Smooth muscle cell (in vitro differentiated cells): ENCODE results near the gene ZNF652. TPM values are rescaled to one million over a fixed set of nuclear protein-coding genes. Genes with fewer than 3 reads are reported as not detected.

ENCODE experiments used
- DNase-seq: peaks from one replicate; lab custom pipeline; 2025; ENCODE audit not compliant: unreplicated experiment; lab: John Stamatoyannopoulos, UW
- H2AFZ ChIP-seq: fragments of 200-600 bp; sonication (generic); 2 replicates; pipeline ENCODE4 v1.6.0; 2016; ENCODE audit warnings: antibody characterized with exemption, low read depth, mild to moderate bottlenecking
- H3F3A ChIP-seq: fragments of 200-600 bp; sonication (generic); 2 replicates; pipeline ENCODE4 v1.6.0; 2017; ENCODE audit warnings: antibody characterized with exemption, low read depth
- H3K27ac ChIP-seq: fragments of 200-600 bp; sonication (generic); 2 replicates; pipeline ENCODE4 v1.5.1; 2016; ENCODE audit warnings: low read depth, mild to moderate bottlenecking
- H3K27me3 ChIP-seq: fragments of 200-600 bp; sonication (generic); 2 replicates; pipeline ENCODE4 v1.6.1; 2016; ENCODE audit warnings: low read depth, mild to moderate bottlenecking
- H3K36me3 ChIP-seq: fragments of 200-600 bp; sonication (generic); 2 replicates; pipeline ENCODE4 v1.5.1; 2016; ENCODE audit warnings: low read depth
- H3K4me1 ChIP-seq: fragments of 200-600 bp; sonication (generic); 2 replicates; pipeline ENCODE4 v1.5.1; 2016; ENCODE audit warnings: low read depth
- H3K4me2 ChIP-seq: fragments of 200-600 bp; sonication (generic); 2 replicates; pipeline ENCODE4 v1.6.0; 2016; ENCODE audit warnings: mild to moderate bottlenecking
- H3K4me3 ChIP-seq: fragments of 200-600 bp; sonication (generic); 2 replicates; pipeline ENCODE4 v1.5.1; 2016; ENCODE audit warnings: mild to moderate bottlenecking
- H3K79me2 ChIP-seq: fragments of 200-600 bp; sonication (generic); 2 replicates; pipeline ENCODE4 v1.6.0; 2016; ENCODE audit warnings: low read depth, mild to moderate bottlenecking
- H3K9ac ChIP-seq: fragments of 200-600 bp; sonication (generic); 2 replicates; pipeline ENCODE4 v1.6.0; 2016; ENCODE audit warnings: low read depth
- H3K9me3 ChIP-seq: fragments of 200-600 bp; sonication (generic); replicated peaks from 2 replicates; pipeline ENCODE4 v1.5.1; 2016; ENCODE audit warnings: low read depth
- H4K20me1 ChIP-seq: fragments of 200-600 bp; sonication (generic); 2 replicates; pipeline ENCODE4 v1.6.0; 2016; ENCODE audit warnings: low read depth
- CTCF ChIP-seq: fragments of 200-600 bp; sonication (generic); IDR thresholded peaks from 2 replicates; pipeline ENCODE4 v1.5.1; 2017; ENCODE audit warnings: borderline replicate concordance, mild to moderate bottlenecking, antibody characterized with exemption; ENCODE audit not compliant: insufficient read depth, poor library complexity, severe bottlenecking
- WGBS: methylation state at CpG from one replicate; pipeline ENCODE4 v1.1.7; 2016; ENCODE audit warnings: low lambda C conversion rate; 5-methylcytosine and 5-hydroxymethylcytosine counted together
- polyA plus RNA-seq: library from polyadenylated mRNA; unstranded; fragments of >200 nt; fragmentation: Nextera tagmentation; extraction: Ambion mirVana; gene quantifications from 2 replicates; pipeline ENCODE4 v1.2.1, GENCODE V29; 2016
- total RNA-seq: library from RNA; depleted of rRNA; stranded (reverse); fragments of >200 nt; gene quantifications from 2 replicates; pipeline ENCODE4 v1.2.3, GENCODE V29; 2014

The ZNF652 gene
- total and polyA plus RNA-seq, 2 experiments from 2014 or later, result 18.3 to 48.8 TPM

DNA sequence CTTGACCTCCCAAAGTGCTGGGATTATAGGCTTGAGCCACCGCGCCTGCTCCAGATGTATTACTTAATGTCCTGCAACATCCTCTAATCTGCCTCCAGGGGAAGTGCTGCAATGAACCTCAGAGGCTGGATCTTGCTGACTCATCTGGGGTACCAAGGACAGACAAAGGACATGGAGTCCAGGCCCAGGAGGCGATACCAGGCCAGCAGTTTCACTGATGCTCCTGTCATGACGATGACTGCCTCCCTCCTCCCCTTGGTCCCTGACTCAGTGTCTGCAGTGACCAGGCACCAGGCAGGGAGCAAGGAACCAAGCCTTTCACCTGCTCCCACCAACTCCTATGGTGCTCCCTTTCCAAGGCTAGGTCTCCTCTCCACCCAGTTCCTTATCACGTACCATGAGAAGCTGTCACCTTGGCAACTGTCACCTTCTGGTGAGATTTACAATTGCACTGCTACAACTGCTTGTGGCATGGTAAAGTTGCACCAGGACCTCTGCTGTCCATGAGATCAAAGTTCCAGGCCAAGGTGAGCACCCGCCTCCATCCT lies 109.8 kb downstream of the ZNF652 start:
- WGBS, result 63% methylated on average over 6 of the region's 6 CpGs
- H3K27ac ChIP-seq, result no peak overlapping the region
- no peaks in the 10 kb centered on the region for H3K27me3 ChIP-seq
- H3K9me3 ChIP-seq, result no peaks in the 10 kb centered on the region
- no peak overlapping the region for H3K4me2 ChIP-seq
- TF ChIP-seq CTCF, result no peak
- no peaks in the 10 kb centered on the region for H3K79me2 ChIP-seq
- no peaks in the 10 kb centered on the region for H3K36me3 ChIP-seq
- no peaks in the 10 kb centered on the region for H3K4me1 ChIP-seq
- no peaks in the 10 kb centered on the region for H4K20me1 ChIP-seq
- H3K9ac ChIP-seq, result no peak overlapping the region
- no peaks in the 10 kb centered on the region for H3F3A ChIP-seq
- H3K4me3 ChIP-seq, result no peak overlapping the region
- H2AFZ ChIP-seq, result no peak overlapping the region
- DNase-seq, result no peak

GRCh38 chr17:49249890-49250522 lies 112.0 kb downstream of the ZNF652 start:
- TF ChIP-seq CTCF, result no peak
- H3K4me3 ChIP-seq, result no peak overlapping the region
- H3K9ac ChIP-seq, result no peak overlapping the region
- 94% methylated on average over 12 of the region's 12 CpGs for WGBS
- no peaks in the 10 kb centered on the region for H3F3A ChIP-seq
- H3K9me3 ChIP-seq, result no peaks in the 10 kb centered on the region
- no peak overlapping the region for H2AFZ ChIP-seq
- no peak overlapping the region for H3K4me2 ChIP-seq
- H3K36me3 ChIP-seq, result no peaks in the 10 kb centered on the region
- no peaks in the 10 kb centered on the region for H3K79me2 ChIP-seq
- H4K20me1 ChIP-seq, result no peaks in the 10 kb centered on the region
- H3K27me3 ChIP-seq, result no peaks in the 10 kb centered on the region
- H3K27ac ChIP-seq, result no peak overlapping the region
- DNase-seq, result no peak
- H3K4me1 ChIP-seq, result no peaks in the 10 kb centered on the region

DNA sequence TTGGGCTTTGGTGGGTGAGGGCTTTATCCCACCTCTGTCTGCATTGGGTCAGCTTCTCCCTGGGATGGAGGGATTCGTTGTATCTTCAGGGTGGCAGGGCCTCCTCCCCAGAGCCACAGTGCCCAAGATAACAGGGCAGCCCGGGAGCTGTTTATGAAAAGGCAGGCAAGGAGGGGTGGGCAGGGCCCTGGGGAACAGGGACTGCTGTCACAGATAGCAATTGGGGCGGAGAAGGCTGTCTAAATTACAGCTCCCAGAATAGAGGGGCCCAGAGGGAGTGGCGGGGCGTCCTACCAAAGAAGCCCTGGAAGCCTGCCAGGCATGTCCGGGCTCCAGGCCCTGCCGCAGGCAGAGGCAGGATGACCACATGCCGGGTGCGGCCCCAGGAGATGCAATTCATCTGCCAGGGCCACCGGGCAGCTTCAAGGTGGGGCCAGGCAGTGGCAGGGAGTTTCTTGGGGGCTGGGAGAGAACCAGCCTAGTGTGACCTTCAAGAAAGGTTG lies 112.7 kb downstream of the ZNF652 start:
- TF ChIP-seq CTCF, result no peak
- H3K27me3 ChIP-seq, result no peaks in the 10 kb centered on the region
- no peak overlapping the region for H3K27ac ChIP-seq
- H2AFZ ChIP-seq, result no peak overlapping the region
- WGBS, result 73% methylated on average over 10 of the region's 10 CpGs
- H3K36me3 ChIP-seq, result no peaks in the 10 kb centered on the region
- no peaks in the 10 kb centered on the region for H3F3A ChIP-seq
- H4K20me1 ChIP-seq, result no peaks in the 10 kb centered on the region
- no peaks in the 10 kb centered on the region for H3K9me3 ChIP-seq
- H3K4me1 ChIP-seq, result no peaks in the 10 kb centered on the region
- no peak overlapping the region for H3K9ac ChIP-seq
- H3K79me2 ChIP-seq, result no peaks in the 10 kb centered on the region
- no peak overlapping the region for H3K4me3 ChIP-seq
- H3K4me2 ChIP-seq, result no peak overlapping the region
- DNase-seq, result no peak

DNA sequence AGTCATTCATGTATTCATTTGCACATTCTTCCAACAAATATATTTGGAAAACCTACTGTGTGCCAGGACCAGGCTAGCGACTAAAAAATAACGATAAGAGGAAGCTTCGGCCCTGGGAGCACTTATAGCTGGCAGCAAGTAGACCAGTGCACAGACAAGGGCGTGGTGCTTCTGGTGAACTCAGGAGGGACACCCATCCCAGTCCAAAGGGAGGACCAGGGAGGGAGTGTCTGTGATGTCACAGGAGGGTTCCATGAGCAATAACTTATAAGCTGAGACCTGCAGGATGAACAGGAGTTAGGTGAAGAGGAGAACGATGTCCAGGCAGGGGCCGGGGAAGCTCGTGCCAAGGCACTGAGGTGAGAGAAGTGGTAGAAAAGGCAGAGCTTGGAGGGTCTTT lies 114.1 kb downstream of the ZNF652 start:
- no peak for TF ChIP-seq CTCF
- no peak for DNase-seq
- 97% methylated on average over 7 of the region's 7 CpGs for WGBS

More for the DNA sequence above, 114.1 kb downstream of the ZNF652 start:
- Histone ChIP-seq H3K9me3 (no peaks in the 10 kb centered on the region), H3K27ac (no peak overlapping the region), H2AFZ (no peak overlapping the region), H3K36me3 (no peaks in the 10 kb centered on the region), H3K4me1 (no peaks in the 10 kb centered on the region), H3K4me3 (no peak overlapping the region), H4K20me1 (no peaks in the 10 kb centered on the region), H3K79me2 (no peaks in the 10 kb centered on the region), H3K27me3 (no peaks in the 10 kb centered on the region), H3K4me2 (no peak overlapping the region), H3F3A (no peaks in the 10 kb centered on the region), H3K9ac (no peak overlapping the region)
